IPS-15b (cell line): ENCODE measurements around the gene OR2Z1.

Experiments
- H3K27me3 ChIP-seq: one replicate; pipeline ENCODE4 v1.6.1; 2013; ENCODE audit warnings: low read length; ENCODE audit not compliant: control insufficient read depth, insufficient read depth
- H3K36me3 ChIP-seq: one replicate; pipeline ENCODE4 v1.6.1; 2013; ENCODE audit warnings: low read length; ENCODE audit not compliant: control insufficient read depth, insufficient read depth
- H3K4me1 ChIP-seq: one replicate; pipeline ENCODE4 v1.6.1; 2013; ENCODE audit warnings: mild to moderate bottlenecking, low read length; ENCODE audit not compliant: control insufficient read depth, insufficient read depth
- H3K4me3 ChIP-seq: one replicate; pipeline ENCODE4 v1.5.1; 2013; ENCODE audit warnings: low read depth, low read length
- H3K9ac ChIP-seq: one replicate; pipeline ENCODE4 v1.6.1; 2013; ENCODE audit warnings: low read depth, mild to moderate bottlenecking, low read length
- H3K9me3 ChIP-seq: one replicate; pipeline ENCODE4 v1.6.1; 2013; ENCODE audit warnings: mild to moderate bottlenecking, low read length; ENCODE audit not compliant: control insufficient read depth, insufficient read depth

Gene OR2Z1

GRCh38 chr19:8721334-8721733 is at the start of gene OR2Z1:
TSS of gene OR2Z1 (plus strand) at chr19:8721634. CDS start at chr19:8731029, 9,395 bp downstream.
- Histone ChIP-seq H3K9me3 (peaks cover 7% of the 10 kb centered on the region), H3K4me1 (no peaks in the 10 kb centered on the region), H3K4me3 (no peak within 1 kb of the TSS), H3K9ac (no peak within 1 kb of the TSS), H3K36me3 (no peaks in the 10 kb centered on the region), H3K27me3 (no peaks in the 10 kb centered on the region)

- no peak overlapping the region for H3K9ac ChIP-seq
- H3K27me3 ChIP-seq = no peaks in the 10 kb centered on the region
- no peaks in the 10 kb centered on the region for H3K36me3 ChIP-seq
- H3K4me1 ChIP-seq = no peaks in the 10 kb centered on the region
- H3K9me3 ChIP-seq = no peaks in the 10 kb centered on the region
- no peak overlapping the region for H3K4me3 ChIP-seq
These were observed 48.0 kb upstream of the OR2Z1 start for GRCh38 chr19:8673276-8673891.

GRCh38 chr19:8675066-8675465 is 46.4 kb upstream of the OR2Z1 start:
- Histone ChIP-seq H3K9ac (no peak overlapping the region), H3K4me3 (no peak overlapping the region), H3K9me3 (no peaks in the 10 kb centered on the region), H3K27me3 (no peaks in the 10 kb centered on the region), H3K36me3 (no peaks in the 10 kb centered on the region), H3K4me1 (no peaks in the 10 kb centered on the region)

- H3K9ac ChIP-seq = no peak overlapping the region
- no peaks in the 10 kb centered on the region for H3K9me3 ChIP-seq
- no peaks in the 10 kb centered on the region for H3K36me3 ChIP-seq
- no peaks in the 10 kb centered on the region for H3K4me1 ChIP-seq
- no peak overlapping the region for H3K4me3 ChIP-seq
- H3K27me3 ChIP-seq = no peaks in the 10 kb centered on the region
These were observed 43.1 kb upstream of the OR2Z1 start for GRCh38 chr19:8678244-8678807.

- H3K36me3 ChIP-seq = no peaks in the 10 kb centered on the region
- no peak overlapping the region for H3K9ac ChIP-seq
- no peaks in the 10 kb centered on the region for H3K27me3 ChIP-seq
- no peaks in the 10 kb centered on the region for H3K9me3 ChIP-seq
- H3K4me3 ChIP-seq = no peak overlapping the region
- H3K4me1 ChIP-seq = no peaks in the 10 kb centered on the region
These were observed 40.6 kb upstream of the OR2Z1 start for GRCh38 chr19:8680676-8681344.

GRCh38 chr19:8681345-8682029 is 39.9 kb upstream of the OR2Z1 start:
- Histone ChIP-seq H3K36me3 (no peaks in the 10 kb centered on the region), H3K9ac (no peak overlapping the region), H3K9me3 (no peaks in the 10 kb centered on the region), H3K27me3 (no peaks in the 10 kb centered on the region), H3K4me3 (no peak overlapping the region), H3K4me1 (no peaks in the 10 kb centered on the region)

- no peaks in the 10 kb centered on the region for H3K27me3 ChIP-seq
- no peak overlapping the region for H3K9ac ChIP-seq
- H3K36me3 ChIP-seq = no peaks in the 10 kb centered on the region
- no peak overlapping the region for H3K4me3 ChIP-seq
- H3K4me1 ChIP-seq = no peaks in the 10 kb centered on the region
- H3K9me3 ChIP-seq = no peaks in the 10 kb centered on the region
These were observed 39.0 kb upstream of the OR2Z1 start for GRCh38 chr19:8682472-8682871.

- no peak overlapping the region for H3K4me3 ChIP-seq
- no peaks in the 10 kb centered on the region for H3K27me3 ChIP-seq
- H3K9ac ChIP-seq = no peak overlapping the region
- H3K9me3 ChIP-seq = no peaks in the 10 kb centered on the region
- no peaks in the 10 kb centered on the region for H3K36me3 ChIP-seq
- H3K4me1 ChIP-seq = no peaks in the 10 kb centered on the region
These were observed 38.5 kb upstream of the OR2Z1 start for GRCh38 chr19:8682931-8683330.

GRCh38 chr19:8684001-8684902 is 37.2 kb upstream of the OR2Z1 start:
- Histone ChIP-seq H3K9ac (no peak overlapping the region), H3K4me3 (no peak overlapping the region), H3K9me3 (no peaks in the 10 kb centered on the region), H3K36me3 (no peaks in the 10 kb centered on the region), H3K27me3 (no peaks in the 10 kb centered on the region), H3K4me1 (no peaks in the 10 kb centered on the region)

GRCh38 chr19:8686549-8686948 is 34.9 kb upstream of the OR2Z1 start:
- no peaks in the 10 kb centered on the region for H3K4me1 ChIP-seq

GRCh38 chr19:8688930-8689329 is 32.5 kb upstream of the OR2Z1 start:
- H3K9me3 ChIP-seq = no peaks in the 10 kb centered on the region
- H3K4me1 ChIP-seq = no peaks in the 10 kb centered on the region
- no peaks in the 10 kb centered on the region for H3K36me3 ChIP-seq
- no peaks in the 10 kb centered on the region for H3K27me3 ChIP-seq
- H3K9ac ChIP-seq = no peak overlapping the region
- H3K4me3 ChIP-seq = no peak overlapping the region

More at GRCh38 chr19:8686549-8686948, 34.9 kb upstream of the OR2Z1 start:
- no peaks in the 10 kb centered on the region for H3K36me3 ChIP-seq
- no peak overlapping the region for H3K9ac ChIP-seq
- no peak overlapping the region for H3K4me3 ChIP-seq
- H3K27me3 ChIP-seq = no peaks in the 10 kb centered on the region
- no peaks in the 10 kb centered on the region for H3K9me3 ChIP-seq
